ENCODE results near the gene WNT8B.

DNA sequence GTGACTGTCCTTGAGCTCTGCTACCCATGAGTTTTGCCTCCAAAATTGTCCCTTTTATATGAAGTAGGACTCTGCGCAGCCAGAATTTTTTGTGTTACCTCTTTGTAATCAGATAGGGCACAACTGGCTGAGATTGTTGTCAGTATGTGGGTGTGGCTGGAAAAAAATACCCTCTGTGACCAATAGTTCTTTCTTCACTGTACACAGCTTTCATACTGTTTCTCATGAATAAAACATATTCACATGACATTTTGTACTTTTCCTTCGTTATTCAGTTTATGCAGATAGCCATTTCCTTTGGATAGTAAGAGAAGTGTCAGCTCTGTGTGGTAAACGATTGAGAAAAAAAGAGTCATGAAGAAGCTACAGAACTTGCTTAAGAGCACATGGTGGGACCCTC is 49.6 kb upstream of the WNT8B start:
- TF ChIP-seq POLR2A (IDR thresholded peaks at IDR 0.05) = no peak
- TF ChIP-seq CTCF (IDR thresholded peaks at IDR 0.05) = no peak
